Stimulated activated CD8-positive, alpha-beta memory T cell treated with anti-CD3 and anti-CD28 coated beads, Interleukin-15, amount 100 ng/mL, for 24 hours (primary cell): ENCODE results near the gene MEGF11.

ENCODE experiments used
- DNase-seq: peaks from one replicate; pipeline ENCODE4 v3.0.0-alpha.2; 2020; ENCODE audit warnings: low read depth

The MEGF11 gene

GRCh38 chr15:66170042-66170441 is 83.5 kb downstream of the MEGF11 start:
- DNase-seq = no peak

- no peak for DNase-seq
These were observed 83.9 kb downstream of the MEGF11 start for GRCh38 chr15:66169625-66170024.

- no peak for DNase-seq
These were observed 84.5 kb downstream of the MEGF11 start for GRCh38 chr15:66169023-66169422.

GRCh38 chr15:66167854-66168253 is 85.7 kb downstream of the MEGF11 start:
- no peak for DNase-seq

GRCh38 chr15:66165856-66166255 is 87.7 kb downstream of the MEGF11 start:
- no peak for DNase-seq

GRCh38 chr15:66164788-66165187 is 88.8 kb downstream of the MEGF11 start:
- DNase-seq = no peak

GRCh38 chr15:66163553-66163952 is 90.0 kb downstream of the MEGF11 start:
- DNase-seq = no peak

- no peak for DNase-seq
These were observed 91.3 kb downstream of the MEGF11 start for GRCh38 chr15:66162286-66162685.

GRCh38 chr15:66161575-66162118 is 91.9 kb downstream of the MEGF11 start:
- DNase-seq = no peak

GRCh38 chr15:66161108-66161507 is 92.4 kb downstream of the MEGF11 start:
- no peak for DNase-seq

GRCh38 chr15:66157507-66157906 is 96.0 kb downstream of the MEGF11 start:
- DNase-seq = no peak

- DNase-seq = no peak
These were observed 97.1 kb downstream of the MEGF11 start for GRCh38 chr15:66156310-66156975.

- DNase-seq = no peak
These were observed 98.5 kb downstream of the MEGF11 start for GRCh38 chr15:66155065-66155464.

- DNase-seq = no peak
These were observed 99.0 kb downstream of the MEGF11 start for GRCh38 chr15:66154581-66154980.

- no peak for DNase-seq
These were observed 99.8 kb downstream of the MEGF11 start for GRCh38 chr15:66153549-66154415.

GRCh38 chr15:66152650-66153049 is 100.9 kb downstream of the MEGF11 start:
- DNase-seq = no peak

- no peak for DNase-seq
These were observed 101.7 kb downstream of the MEGF11 start for GRCh38 chr15:66151809-66152208.

GRCh38 chr15:66149871-66150270 is 103.7 kb downstream of the MEGF11 start:
- no peak for DNase-seq

- no peak for DNase-seq
These were observed 105.4 kb downstream of the MEGF11 start for GRCh38 chr15:66148187-66148586.

GRCh38 chr15:66147440-66147839 is 106.1 kb downstream of the MEGF11 start:
- no peak for DNase-seq

- DNase-seq = no peak
These were observed 107.8 kb downstream of the MEGF11 start for GRCh38 chr15:66145726-66146182.

GRCh38 chr15:66144978-66145725 is 108.4 kb downstream of the MEGF11 start:
- no peak for DNase-seq
